ENCODE results near the gene SIRT2.

- no peak for TF ChIP-seq CTCF (IDR thresholded peaks at IDR 0.05)
- TF ChIP-seq EZH2phosphoT487 (IDR thresholded peaks at IDR 0.05), result no peak
- no peak for TF ChIP-seq EZH2 (IDR thresholded peaks at IDR 0.05)
These were observed 65.3 kb downstream of the SIRT2 start for GRCh38 chr19:38834104-38834490.

Measured in neural progenitor cell (in vitro differentiated cells).